HCT116 (cell line): ENCODE data around the gene ESRP2.

Experiments used
- ATF3 ChIP-seq: IDR thresholded peaks from 2 replicates; pipeline ENCODE4 v1.6.1; 2012
- CEBPB ChIP-seq: IDR thresholded peaks from 2 replicates; pipeline ENCODE4 v1.6.1; 2012; ENCODE audit warnings: low read depth
- EGR1 ChIP-seq: IDR thresholded peaks from 2 replicates; pipeline ENCODE4 v1.6.1; 2012; ENCODE audit warnings: low read depth
- EZH2 ChIP-seq: fragments of 200-600 bp; sonication (generic); IDR thresholded peaks from 2 replicates; pipeline ENCODE4 v1.6.1; 2017; ENCODE audit warnings: antibody characterized with exemption, mixed run types
- MAX ChIP-seq: IDR thresholded peaks from 2 replicates; pipeline ENCODE4 v1.6.1; 2012
- POLR2A ChIP-seq: IDR thresholded peaks from 2 replicates; pipeline ENCODE4 v1.7.0; 2011; ENCODE audit warnings: borderline replicate concordance; ENCODE audit not compliant: insufficient read depth, insufficient read length; ENCODE audit errors: extremely low read depth
- RAD21 ChIP-seq: IDR thresholded peaks from 2 replicates; pipeline ENCODE4 v1.6.1; 2012; ENCODE audit warnings: low read depth, mild to moderate bottlenecking
- YY1 ChIP-seq: IDR thresholded peaks from 2 replicates; pipeline ENCODE4 v1.6.1; 2011; ENCODE audit warnings: low read length, low read depth, moderate library complexity, mild to moderate bottlenecking; ENCODE audit not compliant: insufficient replicate concordance; ENCODE audit errors: extremely low read depth
- TF ChIP-seq, protein P1 (sequence below), 3 experiments: fragments of 200-600 bp in 1 of 3; sonication (generic) in 1 of 3; IDR thresholded peaks in 2 of 3; conservative IDR thresholded peaks in 1 of 3; 2 replicates each; pipeline ENCODE4 v1.5.1; 2012 to 2017; ENCODE audit warnings: low read depth in 2 of 3, low read length in 2 of 3, antibody characterized with exemption in 1 of 3, borderline replicate concordance in 1 of 3, control low read depth in 1 of 3, mild to moderate bottlenecking in 1 of 3, mixed read lengths in 1 of 3, mixed run types in 1 of 3, moderate library complexity in 1 of 3; ENCODE audit not compliant: insufficient read depth in 1 of 3

DNA sequence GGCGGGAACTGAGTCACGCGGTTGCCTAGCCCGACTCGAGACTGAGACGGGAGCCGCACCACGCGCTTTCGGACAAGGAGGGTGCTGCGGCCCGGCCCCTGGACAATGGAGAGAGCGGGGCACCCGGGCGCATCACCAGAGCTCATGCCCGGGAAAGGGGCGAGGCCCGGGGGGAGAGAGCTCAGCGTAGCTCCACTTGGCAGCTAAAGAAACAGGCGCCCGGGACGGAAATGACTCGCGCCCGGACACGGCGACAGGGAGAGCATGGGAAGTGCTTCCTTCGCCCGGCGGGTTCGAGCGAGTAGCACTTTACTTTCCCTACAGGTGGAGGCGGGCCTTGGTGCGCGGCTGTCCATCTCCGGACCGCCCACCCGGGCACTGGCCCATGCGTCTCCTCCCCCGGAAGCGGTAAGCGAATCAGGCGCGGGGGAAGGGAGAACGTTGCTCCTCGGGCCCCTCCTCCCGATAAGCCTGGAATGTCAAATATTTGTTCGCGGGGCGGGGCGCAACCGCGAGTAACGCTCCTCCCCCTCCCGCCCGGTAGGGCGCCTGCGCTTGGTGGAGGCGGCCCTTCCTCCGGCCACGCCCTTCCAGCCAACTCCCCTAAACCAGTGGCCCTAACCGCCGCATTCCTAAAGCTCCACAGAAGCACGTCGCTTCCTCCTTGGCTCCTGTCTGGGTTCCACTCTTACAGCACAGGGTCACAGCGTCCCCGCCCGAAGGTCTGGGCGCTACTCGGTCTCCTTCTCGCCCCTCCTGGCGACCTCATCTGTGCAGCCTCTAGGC lies 1.5 kb upstream of the ESRP2 start:
- TF ChIP-seq, protein P1, sequence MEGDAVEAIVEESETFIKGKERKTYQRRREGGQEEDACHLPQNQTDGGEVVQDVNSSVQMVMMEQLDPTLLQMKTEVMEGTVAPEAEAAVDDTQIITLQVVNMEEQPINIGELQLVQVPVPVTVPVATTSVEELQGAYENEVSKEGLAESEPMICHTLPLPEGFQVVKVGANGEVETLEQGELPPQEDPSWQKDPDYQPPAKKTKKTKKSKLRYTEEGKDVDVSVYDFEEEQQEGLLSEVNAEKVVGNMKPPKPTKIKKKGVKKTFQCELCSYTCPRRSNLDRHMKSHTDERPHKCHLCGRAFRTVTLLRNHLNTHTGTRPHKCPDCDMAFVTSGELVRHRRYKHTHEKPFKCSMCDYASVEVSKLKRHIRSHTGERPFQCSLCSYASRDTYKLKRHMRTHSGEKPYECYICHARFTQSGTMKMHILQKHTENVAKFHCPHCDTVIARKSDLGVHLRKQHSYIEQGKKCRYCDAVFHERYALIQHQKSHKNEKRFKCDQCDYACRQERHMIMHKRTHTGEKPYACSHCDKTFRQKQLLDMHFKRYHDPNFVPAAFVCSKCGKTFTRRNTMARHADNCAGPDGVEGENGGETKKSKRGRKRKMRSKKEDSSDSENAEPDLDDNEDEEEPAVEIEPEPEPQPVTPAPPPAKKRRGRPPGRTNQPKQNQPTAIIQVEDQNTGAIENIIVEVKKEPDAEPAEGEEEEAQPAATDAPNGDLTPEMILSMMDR (IDR thresholded peaks at IDR 0.05 in 2 of 3, conservative IDR thresholded peaks at IDR 0.05 in 1 of 3; ENCODE audit: borderline replicate concordance in 1 of 3, insufficient read depth in 1 of 3, low read depth in 2 of 3, low read length in 2 of 3), result no peak
- TF ChIP-seq EGR1 (no peak), YY1 (no peak), POLR2A (peak; percentile 94), EZH2 (no peak), RAD21 (no peak), CEBPB (no peak), MAX (no peak), ATF3 (no peak)
